H1 (cell line): Measurements from ENCODE around the gene ATP4A. TPM values are rescaled to one million over a fixed set of nuclear protein-coding genes. Genes with fewer than 3 reads are reported as not detected.

ENCODE experiments used
- CTCF ChIA-PET: fragments of 300-600 bp; sonication (Branson Sonifier 250); formaldehyde crosslinking; loops from one replicate; lab custom pipeline; 2021; ENCODE audit not compliant: partially characterized antibody; lab: Charles Lee
- POLR2A ChIA-PET: fragments of 300-600 bp; sonication (Branson Sonifier 250); formaldehyde crosslinking; loops from one replicate; lab custom pipeline; 2021; ENCODE audit warnings: inconsistent platforms; ENCODE audit not compliant: partially characterized antibody; lab: Charles Lee
- DNase-seq, 2 experiments: peaks; one replicate each; pipeline versions ENCODE4 v3.0.0 to v3.0.0-alpha.2; 2010 to 2022; ENCODE audit warnings: low spot score in 2 of 2, low read depth in 1 of 2, mixed read lengths in 1 of 2
- FAIRE-seq: peaks from 2 replicates; lab custom pipeline; 2011; peaks lifted over from hg19 to GRCh38; lab: Jason Lieb, UNC
- H2AFZ ChIP-seq: 2 replicates; pipeline ENCODE4 v1.8.1; 2012; ENCODE audit warnings: low read length, inconsistent platforms
- H2AK5ac ChIP-seq: 2 replicates; pipeline ENCODE4 v1.6.1; 2013; ENCODE audit warnings: low read depth, low read length
- H2BK120ac ChIP-seq: replicated peaks from 2 replicates; pipeline ENCODE3; 2013; ENCODE audit warnings: low read depth, low read length, inconsistent platforms
- H2BK12ac ChIP-seq: 2 replicates; pipeline ENCODE4 v1.6.1; 2013; ENCODE audit warnings: low read depth, low read length
- H2BK15ac ChIP-seq: 2 replicates; pipeline ENCODE4 v1.6.1; 2013; ENCODE audit warnings: low read length
- H2BK20ac ChIP-seq: 2 replicates; pipeline ENCODE4 v1.6.1; 2013; ENCODE audit warnings: low read length
- H2BK5ac ChIP-seq: 2 replicates; pipeline ENCODE4 v1.6.1; 2013; ENCODE audit warnings: low read depth, low read length
- H3K14ac ChIP-seq: 2 replicates; pipeline ENCODE4 v1.6.1; 2013; ENCODE audit warnings: inconsistent platforms; ENCODE audit not compliant: insufficient read length
- H3K18ac ChIP-seq: 2 replicates; pipeline ENCODE4 v1.6.1; 2013; ENCODE audit warnings: low read length; ENCODE audit errors: extremely low read depth
- H3K23ac ChIP-seq: 2 replicates; pipeline ENCODE4 v1.6.1; 2013; ENCODE audit warnings: inconsistent platforms; ENCODE audit not compliant: insufficient read length
- H3K23me2 ChIP-seq: 2 replicates; pipeline ENCODE4 v1.6.1; 2013; ENCODE audit warnings: low read depth, low read length
- H3K27ac ChIP-seq: 2 replicates; pipeline ENCODE4 v1.6.1; 2011; ENCODE audit warnings: low read depth, low read length, inconsistent platforms
- H3K27me3 ChIP-seq, 4 experiments: replicated peaks in 1 of 4; 1 replicate in 1 of 4; 2 replicates in 3 of 4; pipeline versions ENCODE4 v1.6.1 to v1.8.1; 2011 to 2013; ENCODE audit warnings: low read length in 3 of 4, mild to moderate bottlenecking in 3 of 4, inconsistent platforms in 2 of 4, mixed read lengths in 2 of 4, moderate library complexity in 1 of 4; ENCODE audit not compliant: control insufficient read depth in 3 of 4, insufficient read depth in 3 of 4; ENCODE audit errors: extremely low read depth in 1 of 4
- H3K36me3 ChIP-seq, 4 experiments: 2 replicates each; pipeline versions ENCODE4 v1.6.1 to v1.8.1; 2011 to 2013; ENCODE audit warnings: mild to moderate bottlenecking in 4 of 4, low read length in 3 of 4, moderate library complexity in 2 of 4, control low read depth in 1 of 4, inconsistent platforms in 1 of 4; ENCODE audit not compliant: insufficient read depth in 4 of 4, control insufficient read depth in 2 of 4
- H3K4ac ChIP-seq: replicated peaks from 2 replicates; pipeline ENCODE3; 2013; ENCODE audit warnings: low read length, low read depth, mixed read lengths, inconsistent platforms; ENCODE audit not compliant: insufficient read length
- H3K4me1 ChIP-seq, 4 experiments: replicated peaks in 1 of 4; 1 replicate in 1 of 4; 2 replicates in 3 of 4; pipeline versions ENCODE4 v1.6.1 to v1.8.1; 2011 to 2013; ENCODE audit warnings: low read length in 3 of 4, inconsistent platforms in 2 of 4, mixed read lengths in 1 of 4; ENCODE audit not compliant: insufficient read depth in 4 of 4, control insufficient read depth in 3 of 4
- H3K4me2 ChIP-seq, 2 experiments: 2 replicates each; pipeline versions ENCODE4 v1.6.1 to v1.8.1; 2011 to 2013; ENCODE audit warnings: low read depth in 2 of 2, low read length in 2 of 2, control low read depth in 1 of 2, inconsistent platforms in 1 of 2, mild to moderate bottlenecking in 1 of 2; ENCODE audit not compliant: insufficient read depth in 1 of 2
- H3K4me3 ChIP-seq, 4 experiments: fragments of 200-600, 300-600 bp in 1 of 4; sonication (generic), shearing (Covaris generic), sonication (Bioruptor Twin) in 1 of 4; 2 replicates each; pipeline versions ENCODE4 v1.5.1 to v1.8.1; 2011 to 2016; ENCODE audit warnings: low read length in 4 of 4, low read depth in 3 of 4, control low read depth in 2 of 4, inconsistent platforms in 2 of 4, mild to moderate bottlenecking in 2 of 4, mixed read lengths in 1 of 4, moderate library complexity in 1 of 4; ENCODE audit not compliant: insufficient read depth in 2 of 4; ENCODE audit errors: extremely low read depth in 1 of 4
- H3K56ac ChIP-seq: replicated peaks from 2 replicates; pipeline ENCODE3; 2013; ENCODE audit warnings: low read depth, mild to moderate bottlenecking, mixed read lengths, low read length, inconsistent platforms; ENCODE audit not compliant: insufficient read length
- H3K79me1 ChIP-seq: 2 replicates; pipeline ENCODE4 v1.6.1; 2013; ENCODE audit warnings: low read depth, low read length, control low read depth
- H3K79me2 ChIP-seq, 2 experiments: 2 replicates each; pipeline versions ENCODE4 v1.6.1 to v1.8.1; 2012 to 2013; ENCODE audit warnings: low read length in 2 of 2, mild to moderate bottlenecking in 2 of 2, inconsistent platforms in 1 of 2; ENCODE audit not compliant: insufficient read depth in 2 of 2, control insufficient read depth in 1 of 2
- H3K9ac ChIP-seq, 4 experiments: replicated peaks in 1 of 4; 1 replicate in 1 of 4; 2 replicates in 3 of 4; pipeline versions ENCODE4 v1.6.1 to v1.8.1; 2011 to 2013; ENCODE audit warnings: low read depth in 3 of 4, low read length in 3 of 4, control low read depth in 2 of 4, mild to moderate bottlenecking in 2 of 4, moderate library complexity in 2 of 4, inconsistent platforms in 1 of 4; ENCODE audit errors: extremely low read depth in 1 of 4
- H3K9me3 ChIP-seq, 2 experiments: 2 replicates each; pipeline versions ENCODE4 v1.6.1 to v1.8.1; 2012 to 2013; ENCODE audit warnings: mild to moderate bottlenecking in 2 of 2, moderate library complexity in 2 of 2, control low read depth in 1 of 2, inconsistent platforms in 1 of 2, low read depth in 1 of 2, low read length in 1 of 2, mixed read lengths in 1 of 2; ENCODE audit not compliant: insufficient read depth in 2 of 2
- H4K20me1 ChIP-seq, 2 experiments: replicated peaks in 1 of 2; 2 replicates each; pipeline versions ENCODE3 to v1.8.1; 2011 to 2013; ENCODE audit warnings: inconsistent platforms in 2 of 2, low read length in 2 of 2, mild to moderate bottlenecking in 1 of 2; ENCODE audit not compliant: insufficient read depth in 2 of 2, control insufficient read depth in 1 of 2
- H4K5ac ChIP-seq: 2 replicates; pipeline ENCODE4 v1.6.1; 2013; ENCODE audit warnings: low read length, low read depth, mixed read lengths, inconsistent platforms; ENCODE audit not compliant: insufficient read length
- H4K8ac ChIP-seq: 2 replicates; pipeline ENCODE4 v1.8.0; 2013; ENCODE audit warnings: mild to moderate bottlenecking, moderate library complexity, low read length, inconsistent platforms; ENCODE audit not compliant: insufficient read depth; ENCODE audit errors: extremely low read depth
- H4K91ac ChIP-seq: replicated peaks from 2 replicates; pipeline ENCODE3; 2013; ENCODE audit warnings: low read length, mixed read lengths, inconsistent platforms; ENCODE audit not compliant: insufficient read length
- BACH1 ChIP-seq: IDR thresholded peaks from 2 replicates; pipeline ENCODE4 v1.6.1; 2012; ENCODE audit warnings: low read length, improper control_type of control experiment
- HDAC6 ChIP-seq: IDR thresholded peaks from one replicate; pipeline ENCODE4 v1.7.1; 2012; ENCODE audit warnings: low read depth, mild to moderate bottlenecking, inconsistent platforms, low read length, moderate library complexity
- ZNF274 ChIP-seq: IDR thresholded peaks from 2 replicates; pipeline ENCODE4 v1.7.0; 2012; ENCODE audit warnings: low read length, borderline replicate concordance; ENCODE audit errors: extremely low read depth
- WGBS, 2 experiments: shearing (Covaris generic) in 1 of 2; methylation state at CpG; one replicate each; pipeline versions ENCODE4 v1.1.6 to v1.1.7; 2013 to 2015; ENCODE audit warnings: low lambda C conversion rate in 2 of 2, mixed read lengths in 2 of 2, inconsistent platforms in 1 of 2, low coverage in 1 of 2, missing lambda C conversion rate in 1 of 2; ENCODE audit not compliant: insufficient replicate concordance in 2 of 2, insufficient coverage in 1 of 2, insufficient read length in 1 of 2; ENCODE audit errors: extremely low coverage in 1 of 2, missing lambda C conversion rate in 1 of 2; 5-methylcytosine and 5-hydroxymethylcytosine counted together
- polyA plus RNA-seq, 7 experiments: library from polyadenylated mRNA; depleted of rRNA in 3 of 7; stranded (reverse) in 5 of 7; unstranded in 2 of 7; fragments of >200 nt in 5 of 7; fragments of 200-250 nt in 2 of 7; gene quantifications; 1 replicate in 5 of 7; 2 replicates in 1 of 7; 4 replicates in 1 of 7; pipeline versions ENCODE4 v1.2.1 to v1.2.3, GENCODE V29; 2011 to 2013; ENCODE audit warnings: missing spikeins in 2 of 7, mixed read lengths in 2 of 7
- total RNA-seq: library from RNA; stranded (reverse); fragmentation: NEBNext Ultra II Directional; extraction: Animal tissue kit (Norgen Biotek cat#: 25700); gene quantifications from 2 replicates; pipeline ENCODE4 v1.2.1, GENCODE V29; 2021

ATP4A gene
- total and polyA plus RNA-seq, 2 of the 8 experiments (the other 6 are each of a cell fraction or from before 2014, with no cell fraction given): 0.50 to 1.2 TPM

- no peak overlapping the region for H3K27ac ChIP-seq
- H3K9me3 ChIP-seq: no peaks in the 10 kb centered on the region
- no peak overlapping the region for H3K56ac ChIP-seq
- no peak overlapping the region for H2BK5ac ChIP-seq
- no peak overlapping the region for H2AK5ac ChIP-seq
- H2BK12ac ChIP-seq: no peak overlapping the region
- no peak overlapping the region for H2BK20ac ChIP-seq
- FAIRE-seq (no peak), DNase-seq (no peak)
- no peak overlapping the region for H3K4me2 ChIP-seq
- no peak overlapping the region for H3K9ac ChIP-seq
- no peak overlapping the region for H3K4me3 ChIP-seq
- no peak overlapping the region for H2BK120ac ChIP-seq
- no peaks in the 10 kb centered on the region; a peak in 1 of 4 replicates for H3K79me2 ChIP-seq
- peaks cover 20 to 59% (median 45%) of the 10 kb centered on the region in 4 experiments for H3K36me3 ChIP-seq
- WGBS, 2 experiments: 93% methylated on average over 10 of the region's 10 CpGs; no CpG with 5 or more reads in 1 of the 2 experiments
- POLR2A ChIA-PET: interaction anchor here (0.5 to 2.6 kb wide), 5 partner anchors 9 to 16 kb away, joined by 4 to 23 read pairs (median 5); partner anchors contain the start of gene DMKN
- H3K23ac ChIP-seq: no peak overlapping the region
- H3K4ac ChIP-seq: no peak overlapping the region
- H2AFZ ChIP-seq: no peak overlapping the region
- H3K14ac ChIP-seq: no peak overlapping the region
- H4K5ac ChIP-seq: no peak overlapping the region
- no peaks in the 10 kb centered on the region for H3K79me1 ChIP-seq
- CTCF ChIA-PET: interaction anchor here (2.0 kb wide), 1 partner anchor 9 kb away, joined by 8 read pairs; the partner anchor contains the start of gene KRTDAP
- H2BK15ac ChIP-seq: no peak overlapping the region
- H3K4me1 ChIP-seq: peaks cover 0 to 4% (median 2%) of the 10 kb centered on the region in 4 experiments; a peak in 2 of 7 replicates
- H4K91ac ChIP-seq: no peak overlapping the region
- no peak overlapping the region for H3K18ac ChIP-seq
- no peak overlapping the region for H4K8ac ChIP-seq
- H4K20me1 ChIP-seq: peaks cover 2 to 14% of the 10 kb centered on the region in 2 experiments
- H3K23me2 ChIP-seq: no peaks in the 10 kb centered on the region
- H3K27me3 ChIP-seq: no peaks in the 10 kb centered on the region
- no peak for TF ChIP-seq BACH1
- no peak for TF ChIP-seq HDAC6
- no peak for TF ChIP-seq ZNF274
These were observed 62.8 kb downstream of the ATP4A start for GRCh38 chr19:35500611-35501010.
